Astrocyte of the cerebellum (primary cell): ENCODE results near the gene DYNC1I1.

ENCODE experiments used
- DNase-seq: peaks from one replicate; pipeline ENCODE4 v3.0.0-alpha.2; 2011; ENCODE audit warnings: low read depth
- H3K4me3 ChIP-seq: 2 replicates; pipeline ENCODE4 v1.5.1; 2011; ENCODE audit warnings: mild to moderate bottlenecking, low read depth, low read length, moderate library complexity
- in situ Hi-C: cut with HindIII; loops from 2 replicates; pipeline ENCODE4 v1.10.0; 2017; ENCODE audit warnings: low sequenced_read_pairs
- TF ChIP-seq, protein P1 (sequence below): IDR thresholded peaks from 2 replicates; pipeline ENCODE4 v1.5.1; 2012; ENCODE audit warnings: low read length, low read depth, moderate library complexity, mild to moderate bottlenecking; ENCODE audit errors: missing control alignments

The DYNC1I1 gene

DNA sequence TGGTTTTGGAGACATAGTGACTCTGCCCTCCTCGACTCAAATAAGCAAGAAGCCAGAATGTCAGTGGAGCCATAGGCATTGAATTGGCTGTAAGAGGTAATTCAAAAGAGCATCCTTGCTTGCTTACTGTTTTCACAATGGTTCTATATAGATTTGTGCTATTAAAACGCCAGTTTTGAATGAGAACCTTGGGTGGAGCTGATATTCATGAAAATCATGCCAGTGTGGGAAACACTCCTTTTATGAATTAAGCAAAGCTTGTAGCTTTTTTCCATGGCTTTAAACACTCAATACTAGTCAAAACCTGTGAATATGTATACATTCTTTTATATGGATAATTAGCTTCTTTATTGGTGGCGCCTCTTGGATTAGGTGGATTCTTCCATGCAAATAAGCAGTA, 297.0 kb downstream of the DYNC1I1 start:
- DNase-seq: no peak
- in situ Hi-C loops: no loop called here
- TF ChIP-seq, protein P1, sequence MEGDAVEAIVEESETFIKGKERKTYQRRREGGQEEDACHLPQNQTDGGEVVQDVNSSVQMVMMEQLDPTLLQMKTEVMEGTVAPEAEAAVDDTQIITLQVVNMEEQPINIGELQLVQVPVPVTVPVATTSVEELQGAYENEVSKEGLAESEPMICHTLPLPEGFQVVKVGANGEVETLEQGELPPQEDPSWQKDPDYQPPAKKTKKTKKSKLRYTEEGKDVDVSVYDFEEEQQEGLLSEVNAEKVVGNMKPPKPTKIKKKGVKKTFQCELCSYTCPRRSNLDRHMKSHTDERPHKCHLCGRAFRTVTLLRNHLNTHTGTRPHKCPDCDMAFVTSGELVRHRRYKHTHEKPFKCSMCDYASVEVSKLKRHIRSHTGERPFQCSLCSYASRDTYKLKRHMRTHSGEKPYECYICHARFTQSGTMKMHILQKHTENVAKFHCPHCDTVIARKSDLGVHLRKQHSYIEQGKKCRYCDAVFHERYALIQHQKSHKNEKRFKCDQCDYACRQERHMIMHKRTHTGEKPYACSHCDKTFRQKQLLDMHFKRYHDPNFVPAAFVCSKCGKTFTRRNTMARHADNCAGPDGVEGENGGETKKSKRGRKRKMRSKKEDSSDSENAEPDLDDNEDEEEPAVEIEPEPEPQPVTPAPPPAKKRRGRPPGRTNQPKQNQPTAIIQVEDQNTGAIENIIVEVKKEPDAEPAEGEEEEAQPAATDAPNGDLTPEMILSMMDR: no peak

DNA sequence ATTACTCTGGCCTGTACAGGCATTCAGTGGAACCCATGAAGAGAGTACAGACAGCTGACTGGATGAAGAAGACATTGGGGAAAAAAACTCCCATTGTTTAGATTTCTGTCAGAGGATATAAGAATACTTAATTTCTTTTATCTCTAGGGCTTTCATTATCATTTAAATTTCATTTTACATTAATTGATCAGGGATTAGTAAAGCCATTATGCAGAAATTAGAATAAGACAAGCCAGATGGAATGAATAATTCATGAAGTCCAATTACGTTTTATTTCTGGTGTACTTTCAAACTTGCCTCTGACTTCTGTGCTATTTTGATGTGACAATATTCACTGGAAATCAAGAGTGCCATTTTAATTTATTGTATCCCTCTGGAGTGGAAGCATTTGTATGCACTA, 302.5 kb downstream of the DYNC1I1 start:
- H3K4me3 ChIP-seq: no peak overlapping the region
- in situ Hi-C loops: no loop called here
- no peak for DNase-seq
- TF ChIP-seq, protein P1: no peak

More for the DNA sequence above, 297.0 kb downstream of the DYNC1I1 start:
- no peak overlapping the region for H3K4me3 ChIP-seq

DNA sequence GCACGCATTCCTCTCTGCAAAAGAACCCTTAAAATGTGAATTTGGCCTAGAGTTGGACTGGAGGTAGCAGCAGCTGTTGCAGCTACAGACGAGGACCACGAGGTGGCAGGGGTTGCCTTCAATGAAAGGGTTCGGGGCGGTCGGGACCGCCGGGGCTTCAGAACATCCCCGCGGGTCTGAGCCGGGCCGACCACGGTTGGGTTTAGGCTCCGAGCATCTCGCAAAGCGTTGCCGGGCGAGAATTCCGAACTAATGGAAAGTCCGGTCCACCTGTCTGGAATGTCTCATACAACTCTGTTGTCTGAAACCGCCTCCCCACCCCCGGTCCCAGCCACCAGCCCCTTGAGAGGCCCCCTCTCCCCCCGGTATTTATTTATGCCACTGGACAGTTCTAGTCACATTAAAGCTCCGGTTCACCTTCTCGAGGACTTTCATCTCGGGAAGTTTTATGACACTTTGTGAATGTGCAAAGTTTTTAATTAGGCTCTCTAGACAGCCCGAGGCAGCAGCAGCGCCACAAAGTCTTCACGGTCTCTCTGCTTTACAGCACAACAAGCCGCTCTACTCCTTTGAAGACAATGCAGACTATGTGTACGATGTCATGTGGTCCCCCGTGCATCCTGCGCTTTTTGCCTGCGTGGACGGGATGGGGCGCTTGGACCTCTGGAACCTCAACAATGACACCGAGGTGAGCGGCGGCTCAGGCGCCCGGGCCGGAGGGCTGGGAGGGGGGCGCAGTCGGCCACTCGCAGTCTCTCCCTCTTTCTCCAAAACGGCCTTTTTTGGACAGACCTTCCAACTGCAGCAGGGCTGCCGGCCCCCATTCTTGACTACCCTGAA, 303.4 kb downstream of the DYNC1I1 start:
- in situ Hi-C loops: no loop called here

DNA sequence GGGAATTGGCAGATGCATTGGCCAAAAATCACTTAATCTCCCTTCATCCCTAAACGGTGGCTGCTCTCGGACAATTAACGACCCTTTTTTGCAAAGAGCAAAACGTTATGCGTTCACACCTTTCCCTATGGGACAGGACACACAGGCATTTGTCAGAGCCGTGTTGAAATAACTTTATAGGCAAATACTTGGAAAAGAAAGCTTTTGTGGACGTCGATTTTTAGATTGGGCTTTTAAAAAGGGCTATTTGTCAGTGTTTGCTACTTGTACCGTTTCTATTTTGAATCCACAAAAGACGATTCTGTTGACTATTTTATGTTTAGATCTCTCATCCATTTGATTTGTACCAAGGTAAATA, 304.0 kb downstream of the DYNC1I1 start:
- H3K4me3 ChIP-seq: peak overlapping the region; percentile 58
- no peak for DNase-seq
- TF ChIP-seq, protein P1: no peak
- in situ Hi-C loops: no loop called here

More for the DNA sequence above, 303.4 kb downstream of the DYNC1I1 start:
- H3K4me3 ChIP-seq: peak overlapping the region; percentile 58
- DNase-seq: peak; percentile 26
- TF ChIP-seq, protein P1: peak; percentile 95

DNA sequence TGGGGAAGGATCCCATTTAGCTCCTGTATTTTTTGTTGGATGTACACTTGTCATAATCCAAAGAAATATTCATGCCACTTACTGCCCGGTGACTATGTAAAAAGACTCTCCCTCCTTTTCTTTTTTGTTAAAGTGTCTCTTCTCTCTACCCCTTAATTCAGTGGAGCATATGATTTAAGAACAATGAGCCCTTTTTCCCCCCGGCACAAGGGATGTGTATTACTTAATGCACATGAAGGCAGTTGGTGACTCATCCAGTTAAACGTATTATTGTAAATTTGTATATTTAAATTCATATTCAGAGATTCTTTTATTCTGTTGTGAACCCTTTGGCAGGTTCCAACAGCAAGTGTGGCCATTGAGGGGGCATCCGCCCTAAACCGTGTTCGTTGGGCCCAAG, 307.7 kb downstream of the DYNC1I1 start:
- in situ Hi-C loops: no loop called here
- H3K4me3 ChIP-seq: no peak overlapping the region
- peak; percentile 2 for DNase-seq
- TF ChIP-seq, protein P1: no peak

DNA sequence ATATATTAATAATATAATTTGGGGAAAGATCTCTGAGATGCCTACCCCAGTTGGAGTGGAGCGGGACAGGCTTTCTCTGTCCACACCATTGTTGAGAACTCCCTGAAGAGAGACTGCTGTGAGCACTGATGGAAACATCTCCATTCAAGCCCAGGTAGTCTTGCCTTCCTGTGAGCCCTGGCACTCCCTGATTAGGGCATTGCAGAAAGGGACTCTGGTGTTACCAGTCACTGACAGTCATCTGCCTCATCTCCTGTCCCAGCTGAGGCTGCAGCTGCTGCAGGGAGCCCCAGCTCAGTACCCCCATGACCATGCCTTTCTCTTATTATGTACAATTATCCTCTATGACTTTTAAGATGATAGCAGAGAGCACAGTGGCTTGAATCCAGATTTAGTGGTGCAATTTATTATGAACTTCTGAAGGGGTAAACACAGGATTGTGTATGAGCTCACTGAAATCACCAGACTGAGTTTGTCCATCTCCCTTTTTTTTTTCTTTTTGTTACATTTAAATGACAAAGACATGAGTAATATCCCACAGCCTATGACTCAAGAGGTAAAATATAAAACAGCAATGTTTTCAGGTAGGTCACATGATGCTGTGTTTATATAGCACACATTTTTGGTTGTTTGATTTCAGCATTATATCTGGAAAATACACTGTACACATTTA, 312.7 kb downstream of the DYNC1I1 start:
- peak; percentile 16 for DNase-seq
- no peak overlapping the region for H3K4me3 ChIP-seq
- TF ChIP-seq, protein P1: no peak
- in situ Hi-C loops: no loop called here
